A549 (cell line): ENCODE data around the gene FAT3. TPM values are rescaled to one million over a fixed set of nuclear protein-coding genes. Genes with fewer than 3 reads are reported as not detected.

Source experiments
- ATAC-seq, 2 experiments: fragments of 200-7000 bp in 1 of 2; fragments of >200 bp in 1 of 2; cut with Nextera tagmentation in 1 of 2; cut with Tn5 transposase in 1 of 2; 3 replicates each; pipeline versions ENCODE4 v1.8.0 to v1.9.1; 2018 to 2020; ENCODE audit warnings: mild to moderate bottlenecking in 1 of 2, moderate library complexity in 1 of 2
- CTCF ChIA-PET: fragments of 300-600 bp; sonication (Branson Sonifier 250); formaldehyde crosslinking; extraction: SDS; loops from one replicate; lab custom pipeline; 2021; ENCODE audit warnings: antibody characterized with exemption, inconsistent platforms; lab: Yijun Ruan, JAX
- POLR2A ChIA-PET: fragments of 350-600 bp; formaldehyde crosslinking; extraction: SDS; loops from one replicate; lab custom pipeline; 2021; ENCODE audit warnings: antibody characterized with exemption, inconsistent platforms; lab: Yijun Ruan, JAX
- DNase-seq, 2 experiments: peaks; one replicate each; pipeline versions ENCODE4 v3.0.0 to v3.0.0-alpha.2; 2011 to 2016; ENCODE audit warnings: low read depth in 1 of 2, low spot score in 1 of 2
- FAIRE-seq: peaks from 2 replicates; lab custom pipeline; 2011; peaks lifted over from hg19 to GRCh38; lab: Jason Lieb, UNC
- H3K27ac ChIP-seq, 2 experiments: fragments of >200 bp; sonication (Bioruptor Twin); formaldehyde crosslinking; 3 replicates each; pipeline ENCODE4 v1.5.1; 2016 to 2017
- H3K4me1 ChIP-seq: fragments of >200 bp; sonication (Bioruptor Twin); formaldehyde crosslinking; 3 replicates; pipeline ENCODE4 v1.6.1; 2016
- H3K4me2 ChIP-seq: fragments of >200 bp; sonication (Bioruptor Twin); formaldehyde crosslinking; 3 replicates; pipeline ENCODE4 v1.6.1; 2016
- H3K4me3 ChIP-seq: fragments of >200 bp; sonication (Bioruptor Twin); formaldehyde crosslinking; 3 replicates; pipeline ENCODE4 v1.5.1; 2016
- H3K9me3 ChIP-seq: fragments of >200 bp; sonication (Bioruptor Twin); formaldehyde crosslinking; 3 replicates; pipeline ENCODE4 v1.6.1; 2016
- BCL3 ChIP-seq: fragments of >200 bp; sonication (Bioruptor Twin); formaldehyde crosslinking; IDR thresholded peaks from 3 replicates; pipeline ENCODE4 v1.6.1; 2016
- CBX2 ChIP-seq: fragments of 200-600 bp; sonication (generic); IDR thresholded peaks from 2 replicates; pipeline ENCODE4 v1.6.1; 2016; ENCODE audit warnings: low read depth, mild to moderate bottlenecking, borderline replicate concordance
- CBX8 ChIP-seq: fragments of 200-600 bp; sonication (generic); IDR thresholded peaks from 2 replicates; pipeline ENCODE4 v1.6.1; 2016
- CHD2 ChIP-seq: fragments of 150-350 bp; IDR thresholded peaks from 2 replicates; pipeline ENCODE4 v1.6.1; 2014; ENCODE audit warnings: low read length; ENCODE audit not compliant: partially characterized antibody
- CHD4 ChIP-seq: fragments of 200-600 bp; sonication (generic); IDR thresholded peaks from 2 replicates; pipeline ENCODE4 v1.6.1; 2016; ENCODE audit warnings: antibody characterized with exemption, mild to moderate bottlenecking, borderline replicate concordance
- EHF ChIP-seq: fragments of 250-450 bp; sonication (Bioruptor Pico); IDR thresholded peaks from 2 replicates; pipeline ENCODE4 v1.5.0; 2020; ENCODE audit warnings: mild to moderate bottlenecking
- ESRRA ChIP-seq: fragments of 150-350 bp; IDR thresholded peaks from 2 replicates; pipeline ENCODE4 v1.6.1; 2014; ENCODE audit warnings: mild to moderate bottlenecking, low read length, borderline replicate concordance
- FOSB ChIP-seq: fragments of 250-450 bp; sonication (Bioruptor Pico); IDR thresholded peaks from 2 replicates; pipeline ENCODE4 v1.5.0; 2020; ENCODE audit warnings: mild to moderate bottlenecking, moderate library complexity
- HES2 ChIP-seq: fragments of >200 bp; sonication (Bioruptor Twin); formaldehyde crosslinking; IDR thresholded peaks from 2 replicates; pipeline ENCODE4 v1.6.1; 2016
- HMGXB4 ChIP-seq: fragments of 250-450 bp; sonication (Bioruptor Pico); IDR thresholded peaks from 2 replicates; pipeline ENCODE4 v1.5.0; 2021; ENCODE audit warnings: mild to moderate bottlenecking, moderate library complexity, borderline replicate concordance
- HOXB13 ChIP-seq: fragments of 250-450 bp; sonication (Bioruptor Pico); IDR thresholded peaks from 2 replicates; pipeline ENCODE4 v1.5.0; 2020; ENCODE audit warnings: low read depth, mild to moderate bottlenecking, moderate library complexity
- JUNB ChIP-seq: fragments of >200 bp; sonication (Bioruptor Twin); formaldehyde crosslinking; IDR thresholded peaks from 2 replicates; pipeline ENCODE4 v1.6.1; 2016
- KDM1A ChIP-seq: fragments of 200-600 bp; sonication (generic); IDR thresholded peaks from 2 replicates; pipeline ENCODE4 v1.6.1; 2016; ENCODE audit warnings: low read depth, mild to moderate bottlenecking
- MAZ ChIP-seq: fragments of 150-350 bp; IDR thresholded peaks from 2 replicates; pipeline ENCODE4 v1.6.1; 2014; ENCODE audit warnings: antibody characterized with exemption, low read depth, low read length, borderline replicate concordance
- NR3C1 ChIP-seq: fragments of >200 bp; sonication (Bioruptor Twin); formaldehyde crosslinking; IDR thresholded peaks from 3 replicates; pipeline ENCODE4 v1.6.1; 2017
- RARB ChIP-seq: fragments of 250-450 bp; sonication (Bioruptor Pico); IDR thresholded peaks from 2 replicates; pipeline ENCODE4 v1.8.0; 2021; ENCODE audit warnings: mild to moderate bottlenecking, moderate library complexity
- RNF2 ChIP-seq: fragments of 200-600 bp; sonication (generic); IDR thresholded peaks from 2 replicates; pipeline ENCODE4 v1.6.1; 2016; ENCODE audit warnings: low read depth, mild to moderate bottlenecking, antibody characterized with exemption, moderate library complexity, borderline replicate concordance
- SMC3 ChIP-seq: fragments of >200 bp; sonication (Bioruptor Twin); formaldehyde crosslinking; IDR thresholded peaks from 3 replicates; pipeline ENCODE4 v1.6.1; 2018; ENCODE audit warnings: inconsistent platforms
- ZSCAN20 ChIP-seq: fragments of 250-450 bp; sonication (Bioruptor Pico); IDR thresholded peaks from 2 replicates; pipeline ENCODE4 v1.8.0; 2022; ENCODE audit warnings: mild to moderate bottlenecking, moderate library complexity
- WGBS: methylation state at CpG from one replicate; pipeline ENCODE4 v1.1.6; 2017; ENCODE audit errors: missing lambda C conversion rate; 5-methylcytosine and 5-hydroxymethylcytosine counted together
- polyA plus RNA-seq, 4 experiments: library from polyadenylated mRNA; depleted of rRNA in 3 of 4; stranded (reverse); fragments of >200 nt; fragmentation: RNase III in 1 of 4; extraction: RNeasy Plus Mini Kit Qiagen cat#74134 plus additional on column Dnase treatment in 1 of 4; gene quantifications; 2 replicates in 3 of 4; 3 replicates in 1 of 4; pipeline ENCODE4 v1.2.3, GENCODE V29; 2011 to 2017
- TF ChIP-seq, protein P1 (sequence below): IDR thresholded peaks from 2 replicates; pipeline ENCODE4 v1.6.1; 2012; ENCODE audit warnings: low read depth, borderline replicate concordance
- TF ChIP-seq, protein P2 (sequence below): fragments of >200 bp; sonication (Bioruptor Twin); formaldehyde crosslinking; IDR thresholded peaks from 3 replicates; pipeline ENCODE4 v1.5.1; 2016
- TF ChIP-seq, protein P3 (sequence below): fragments of 150-350 bp; IDR thresholded peaks from 2 replicates; pipeline ENCODE4 v1.6.1; 2014; ENCODE audit warnings: low read depth, mild to moderate bottlenecking, low read length

FAT3 gene
- polyA plus RNA-seq, 2 of the 4 experiments (the other 2 are of a cell fraction) = 0.61 to 1.4 TPM

- ATAC-seq (no peak), FAIRE-seq (no peak), DNase-seq (no peak)
- H3K27ac ChIP-seq = no peak overlapping the region
- no peaks in the 10 kb centered on the region for H3K9me3 ChIP-seq
- no peak overlapping the region for H3K4me2 ChIP-seq
- ChIA-PET CTCF (no interaction called here), POLR2A (no interaction called here)
- H3K4me3 ChIP-seq = no peak overlapping the region
- H3K4me1 ChIP-seq = no peaks in the 10 kb centered on the region
- TF ChIP-seq CBX2 (no peak), FOSB (CRISPR knock-in tag) (no peak), CHD2 (no peak), JUNB (no peak)
- TF ChIP-seq, protein P1, sequence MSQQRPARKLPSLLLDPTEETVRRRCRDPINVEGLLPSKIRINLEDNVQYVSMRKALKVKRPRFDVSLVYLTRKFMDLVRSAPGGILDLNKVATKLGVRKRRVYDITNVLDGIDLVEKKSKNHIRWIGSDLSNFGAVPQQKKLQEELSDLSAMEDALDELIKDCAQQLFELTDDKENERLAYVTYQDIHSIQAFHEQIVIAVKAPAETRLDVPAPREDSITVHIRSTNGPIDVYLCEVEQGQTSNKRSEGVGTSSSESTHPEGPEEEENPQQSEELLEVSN = no peak
- 62% methylated on average over 1 of the region's 1 CpG for WGBS
Measured at GRCh38 chr11:92251980-92252379, 27.4 kb downstream of the FAT3 start.

GRCh38 chr11:92253421-92253820, 28.8 kb downstream of the FAT3 start:
- no peak for DNase-seq
- Histone ChIP-seq H3K4me3 (no peak overlapping the region), H3K27ac (no peak overlapping the region), H3K9me3 (no peaks in the 10 kb centered on the region), H3K4me1 (no peaks in the 10 kb centered on the region), H3K4me2 (no peak overlapping the region)
- no peak for ATAC-seq
- ChIA-PET CTCF (no interaction called here), POLR2A (no interaction called here)
- TF ChIP-seq ZSCAN20 = no peak
- no peak for TF ChIP-seq CHD2
- no peak for TF ChIP-seq CHD4
- TF ChIP-seq KDM1A = no peak
- TF ChIP-seq, protein P2, sequence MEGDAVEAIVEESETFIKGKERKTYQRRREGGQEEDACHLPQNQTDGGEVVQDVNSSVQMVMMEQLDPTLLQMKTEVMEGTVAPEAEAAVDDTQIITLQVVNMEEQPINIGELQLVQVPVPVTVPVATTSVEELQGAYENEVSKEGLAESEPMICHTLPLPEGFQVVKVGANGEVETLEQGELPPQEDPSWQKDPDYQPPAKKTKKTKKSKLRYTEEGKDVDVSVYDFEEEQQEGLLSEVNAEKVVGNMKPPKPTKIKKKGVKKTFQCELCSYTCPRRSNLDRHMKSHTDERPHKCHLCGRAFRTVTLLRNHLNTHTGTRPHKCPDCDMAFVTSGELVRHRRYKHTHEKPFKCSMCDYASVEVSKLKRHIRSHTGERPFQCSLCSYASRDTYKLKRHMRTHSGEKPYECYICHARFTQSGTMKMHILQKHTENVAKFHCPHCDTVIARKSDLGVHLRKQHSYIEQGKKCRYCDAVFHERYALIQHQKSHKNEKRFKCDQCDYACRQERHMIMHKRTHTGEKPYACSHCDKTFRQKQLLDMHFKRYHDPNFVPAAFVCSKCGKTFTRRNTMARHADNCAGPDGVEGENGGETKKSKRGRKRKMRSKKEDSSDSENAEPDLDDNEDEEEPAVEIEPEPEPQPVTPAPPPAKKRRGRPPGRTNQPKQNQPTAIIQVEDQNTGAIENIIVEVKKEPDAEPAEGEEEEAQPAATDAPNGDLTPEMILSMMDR = no peak
- no peak for TF ChIP-seq CBX8
- TF ChIP-seq, protein P3, sequence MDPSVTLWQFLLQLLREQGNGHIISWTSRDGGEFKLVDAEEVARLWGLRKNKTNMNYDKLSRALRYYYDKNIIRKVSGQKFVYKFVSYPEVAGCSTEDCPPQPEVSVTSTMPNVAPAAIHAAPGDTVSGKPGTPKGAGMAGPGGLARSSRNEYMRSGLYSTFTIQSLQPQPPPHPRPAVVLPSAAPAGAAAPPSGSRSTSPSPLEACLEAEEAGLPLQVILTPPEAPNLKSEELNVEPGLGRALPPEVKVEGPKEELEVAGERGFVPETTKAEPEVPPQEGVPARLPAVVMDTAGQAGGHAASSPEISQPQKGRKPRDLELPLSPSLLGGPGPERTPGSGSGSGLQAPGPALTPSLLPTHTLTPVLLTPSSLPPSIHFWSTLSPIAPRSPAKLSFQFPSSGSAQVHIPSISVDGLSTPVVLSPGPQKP = no peak
- TF ChIP-seq ESRRA = no peak
- TF ChIP-seq CBX2 = no peak
- no peak for TF ChIP-seq SMC3
- TF ChIP-seq HMGXB4 (CRISPR knock-in tag) = no peak
- TF ChIP-seq RARB = no peak
- no peak for TF ChIP-seq HOXB13 (CRISPR knock-in tag)
- no peak for TF ChIP-seq HES2
- TF ChIP-seq MAZ = no peak
- no peak for TF ChIP-seq EHF
- TF ChIP-seq RNF2 = no peak
- TF ChIP-seq BCL3 = no peak
- TF ChIP-seq NR3C1 = no peak
- 85% methylated on average over 1 of the region's 1 CpG for WGBS
- FAIRE-seq = no peak
